ENCODE results near the gene RGPD8.

Gene RGPD8

GRCh38 chr2:112339986-112340385 lies 93.5 kb downstream of the RGPD8 start:
- TF ChIP-seq ZBTB7A (IDR thresholded peaks at IDR 0.05; ENCODE audit: low read depth): no peak
- TF ChIP-seq MAX (IDR thresholded peaks at IDR 0.05): no peak
- no peak for TF ChIP-seq TCF12 (IDR thresholded peaks at IDR 0.05; ENCODE audit: low read depth)
- TF ChIP-seq CREB1 (IDR thresholded peaks at IDR 0.05; ENCODE audit: low read depth): no peak
- TF ChIP-seq FOXM1 (IDR thresholded peaks at IDR 0.05; ENCODE audit: borderline replicate concordance, low read depth): no peak
- TF ChIP-seq TAF1 (IDR thresholded peaks at IDR 0.05; ENCODE audit: low read depth): no peak
- no peak for TF ChIP-seq EGR1 (IDR thresholded peaks at IDR 0.05)
- TF ChIP-seq CEBPB (IDR thresholded peaks at IDR 0.05): no peak
- no peak for TF ChIP-seq YY1 (IDR thresholded peaks at IDR 0.05; ENCODE audit: low read depth)
- TF ChIP-seq EP300 (IDR thresholded peaks at IDR 0.05; ENCODE audit: borderline replicate concordance): no peak
- no peak for TF ChIP-seq NFIC (IDR thresholded peaks at IDR 0.05)
- no peak for TF ChIP-seq TEAD4 (IDR thresholded peaks at IDR 0.05)
- TF ChIP-seq USF1 (IDR thresholded peaks at IDR 0.05): no peak
- TF ChIP-seq REST (IDR thresholded peaks at IDR 0.05; ENCODE audit: low read depth): no peak
- TF ChIP-seq RAD21 (IDR thresholded peaks at IDR 0.05; ENCODE audit: low read depth): no peak

- no peak for TF ChIP-seq EGR1 (IDR thresholded peaks at IDR 0.05)
- no peak for TF ChIP-seq NFIC (IDR thresholded peaks at IDR 0.05)
- no peak for TF ChIP-seq YY1 (IDR thresholded peaks at IDR 0.05; ENCODE audit: low read depth)
- TF ChIP-seq TEAD4 (IDR thresholded peaks at IDR 0.05): no peak
- no peak for TF ChIP-seq CEBPB (IDR thresholded peaks at IDR 0.05)
- no peak for TF ChIP-seq MAX (IDR thresholded peaks at IDR 0.05)
- TF ChIP-seq CREB1 (IDR thresholded peaks at IDR 0.05; ENCODE audit: low read depth): no peak
- TF ChIP-seq USF1 (IDR thresholded peaks at IDR 0.05): no peak
- no peak for TF ChIP-seq REST (IDR thresholded peaks at IDR 0.05; ENCODE audit: low read depth)
- TF ChIP-seq EP300 (IDR thresholded peaks at IDR 0.05; ENCODE audit: borderline replicate concordance): no peak
These were observed 97.8 kb downstream of the RGPD8 start for GRCh38 chr2:112335600-112335999.

- TF ChIP-seq RAD21 (IDR thresholded peaks at IDR 0.05; ENCODE audit: low read depth) (no peak), EP300 (IDR thresholded peaks at IDR 0.05; ENCODE audit: borderline replicate concordance) (no peak)
These were observed 101.2 kb downstream of the RGPD8 start for GRCh38 chr2:112332123-112332696.

GRCh38 chr2:112322919-112323318 lies 110.5 kb downstream of the RGPD8 start:
- TF ChIP-seq CEBPB (IDR thresholded peaks at IDR 0.05): no peak
- no peak for TF ChIP-seq RAD21 (IDR thresholded peaks at IDR 0.05; ENCODE audit: low read depth)
- TF ChIP-seq YY1 (IDR thresholded peaks at IDR 0.05; ENCODE audit: low read depth): no peak
- TF ChIP-seq MAX (IDR thresholded peaks at IDR 0.05): no peak
- TF ChIP-seq EGR1 (IDR thresholded peaks at IDR 0.05): no peak
- no peak for TF ChIP-seq FOXM1 (IDR thresholded peaks at IDR 0.05; ENCODE audit: borderline replicate concordance, low read depth)
- TF ChIP-seq CREB1 (IDR thresholded peaks at IDR 0.05; ENCODE audit: low read depth): no peak
- TF ChIP-seq TAF1 (IDR thresholded peaks at IDR 0.05; ENCODE audit: low read depth): no peak
- TF ChIP-seq USF1 (IDR thresholded peaks at IDR 0.05): no peak
- TF ChIP-seq TEAD4 (IDR thresholded peaks at IDR 0.05): no peak
- no peak for TF ChIP-seq NFIC (IDR thresholded peaks at IDR 0.05)
- no peak for TF ChIP-seq ZBTB7A (IDR thresholded peaks at IDR 0.05; ENCODE audit: low read depth)
- TF ChIP-seq REST (IDR thresholded peaks at IDR 0.05; ENCODE audit: low read depth): no peak
- no peak for TF ChIP-seq TCF12 (IDR thresholded peaks at IDR 0.05; ENCODE audit: low read depth)
- no peak for TF ChIP-seq EP300 (IDR thresholded peaks at IDR 0.05; ENCODE audit: borderline replicate concordance)

Measured in Ishikawa (cell line).